ENCODE data around the gene BLVRA.
"Not testable (repeated sequence)": the region's sequence is repeated elsewhere in the genome, so short reads cannot be mapped to it uniquely, and the experiment has no call there.

BLVRA gene, protein sequence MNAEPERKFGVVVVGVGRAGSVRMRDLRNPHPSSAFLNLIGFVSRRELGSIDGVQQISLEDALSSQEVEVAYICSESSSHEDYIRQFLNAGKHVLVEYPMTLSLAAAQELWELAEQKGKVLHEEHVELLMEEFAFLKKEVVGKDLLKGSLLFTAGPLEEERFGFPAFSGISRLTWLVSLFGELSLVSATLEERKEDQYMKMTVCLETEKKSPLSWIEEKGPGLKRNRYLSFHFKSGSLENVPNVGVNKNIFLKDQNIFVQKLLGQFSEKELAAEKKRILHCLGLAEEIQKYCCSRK
- total RNA-seq: 16.7 to 22.1 reads per million in 2 experiments

DNA sequence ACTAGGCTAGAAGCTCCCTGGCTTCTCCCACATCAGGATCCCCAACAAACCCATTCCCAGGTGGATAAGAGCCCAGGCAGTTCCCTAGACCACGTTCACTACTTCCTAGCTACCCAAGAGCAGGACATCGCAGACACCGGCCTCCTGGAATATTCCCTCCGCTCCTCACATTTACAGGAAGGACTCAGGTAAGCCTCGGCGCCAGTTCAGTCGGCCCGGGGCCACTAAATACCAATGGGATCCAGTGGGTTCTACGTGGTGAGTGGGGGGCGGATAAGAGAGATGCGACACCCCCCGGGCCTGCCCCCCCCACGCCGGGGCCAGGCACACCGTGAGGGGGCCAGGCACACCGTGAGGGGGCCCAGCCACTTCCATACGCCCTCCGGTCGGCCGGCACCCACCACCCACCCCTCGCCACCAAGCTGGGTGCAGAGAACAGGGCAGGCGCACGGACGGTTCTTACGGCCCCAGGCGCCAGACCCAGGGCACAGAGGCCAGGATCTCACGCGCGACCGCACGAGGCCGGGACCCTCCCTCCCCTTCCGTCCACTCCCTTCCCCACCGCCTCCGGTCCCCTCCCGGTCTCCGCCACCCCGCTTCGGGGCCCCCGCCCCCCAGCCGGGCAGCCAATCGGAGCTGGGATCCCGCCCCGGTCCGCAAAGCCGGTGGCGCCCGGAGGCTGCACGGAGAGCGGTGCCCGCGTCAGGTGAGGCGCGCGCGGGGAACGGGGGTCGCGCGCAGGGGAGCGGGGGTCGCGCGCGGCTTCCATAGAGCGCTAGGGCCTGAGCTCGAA, at the start of gene BLVRA:
Gene BLVRA (plus strand): TSS at position 652 of the 793 bp plus-strand sequence. CDS start 12,479 bp downstream, outside the sequence.
- peak; percentile 55 for DNase-seq (ENCODE audit: low read depth)

DNA sequence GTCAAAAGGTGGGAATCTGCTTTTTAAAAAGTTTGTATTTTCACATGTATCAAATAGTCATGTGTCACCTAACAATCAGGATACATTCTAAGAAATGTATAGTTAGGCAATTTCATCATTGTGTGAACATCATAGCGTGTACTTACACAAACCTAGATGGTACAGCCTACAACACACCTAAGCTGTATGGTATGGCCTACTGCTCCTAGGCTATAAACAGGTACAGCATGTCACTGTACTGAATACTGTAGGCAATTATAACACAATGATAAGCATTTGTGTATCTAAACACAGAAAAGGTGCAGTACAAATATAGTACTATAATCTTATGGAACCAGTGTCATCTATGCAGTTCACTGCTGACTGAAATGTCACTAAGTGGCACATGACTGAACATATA, 47.0 kb upstream of the BLVRA start:
- DNase-seq (ENCODE audit: low read depth): no peak

DNA sequence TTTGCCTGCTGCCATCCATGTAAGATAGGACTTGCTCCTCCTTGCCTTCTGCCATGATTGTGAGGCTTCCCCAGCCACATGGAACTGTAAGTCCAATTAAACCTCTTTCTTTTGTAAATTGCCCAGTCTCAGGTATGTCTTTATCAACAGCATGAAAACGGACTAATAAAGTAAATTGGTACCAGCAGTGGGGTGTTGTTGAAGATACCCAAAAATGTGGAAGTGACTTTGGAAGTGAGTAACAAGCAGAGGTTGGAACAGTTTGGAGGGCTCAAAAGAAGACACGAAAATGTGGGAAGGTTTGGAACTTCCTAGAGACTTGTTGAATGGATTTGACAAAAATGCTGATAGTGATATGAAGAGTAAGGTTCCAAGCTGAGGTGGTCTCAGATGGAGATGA, 42.5 kb upstream of the BLVRA start:
- DNase-seq (ENCODE audit: low read depth): not testable (repeated sequence)

DNA sequence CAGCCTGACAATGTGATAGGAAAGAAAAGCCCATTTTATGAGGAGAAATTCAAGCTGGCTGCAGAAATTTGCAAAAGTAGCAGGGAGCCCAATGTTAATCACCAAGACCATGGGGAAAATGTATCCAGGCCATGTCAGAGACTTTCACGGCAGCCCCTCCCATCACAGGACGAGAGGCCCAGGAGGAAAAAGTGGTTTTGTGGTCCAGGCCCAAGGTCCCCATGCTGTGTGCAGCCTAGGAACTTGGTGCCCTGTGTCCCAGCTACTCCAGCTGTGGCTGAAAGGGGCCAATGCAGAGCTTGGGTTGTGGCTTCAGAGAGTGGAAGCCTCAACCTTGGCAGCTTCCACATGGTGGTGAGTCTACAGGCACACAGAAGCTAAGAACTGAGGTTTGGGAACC, 41.9 kb upstream of the BLVRA start:
- DNase-seq (ENCODE audit: low read depth): no peak

DNA sequence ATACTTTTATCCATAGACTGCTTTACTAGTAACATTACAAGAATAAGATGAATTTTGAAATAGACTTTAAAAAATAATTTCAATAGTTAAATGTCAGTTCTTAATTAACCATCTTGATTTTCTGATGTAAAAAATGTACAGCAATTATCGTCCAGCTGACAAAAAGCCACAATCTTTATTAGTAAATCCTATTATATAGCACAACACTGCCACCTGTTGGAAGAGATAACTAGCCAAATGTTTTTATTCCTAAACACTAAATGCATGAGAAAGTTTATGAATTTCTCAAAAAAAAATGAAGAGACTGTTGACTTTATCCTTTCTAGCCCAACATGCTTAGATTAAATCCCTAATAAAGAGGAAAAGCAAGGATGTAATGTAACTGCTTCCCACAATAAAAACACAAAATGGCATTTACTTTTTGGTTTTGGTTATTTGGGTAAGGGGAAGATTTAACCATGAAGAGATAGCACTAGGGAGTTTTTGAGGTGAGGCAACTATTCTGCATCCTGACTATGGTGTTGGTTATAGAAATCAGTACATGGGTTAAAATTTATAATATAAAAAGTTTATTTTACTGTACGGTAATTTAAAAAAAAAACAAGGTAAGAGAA, 37.2 kb upstream of the BLVRA start:
- DNase-seq (ENCODE audit: low read depth): no peak

DNA sequence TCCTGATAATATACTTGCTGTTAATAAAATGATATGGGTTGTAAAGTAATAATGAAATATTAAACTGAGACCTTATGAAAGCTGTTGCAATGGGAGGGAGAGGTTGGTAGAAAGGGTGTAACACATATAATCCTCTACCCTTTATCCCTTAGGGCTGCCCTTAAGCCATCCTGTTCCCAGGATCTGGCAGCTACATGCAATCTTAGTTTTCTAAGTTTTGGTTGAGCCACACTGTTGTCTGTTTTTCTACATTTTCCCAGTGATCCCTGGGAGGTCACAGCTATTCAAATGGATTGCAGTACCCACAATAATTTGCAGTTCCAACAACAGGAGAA, 35.5 kb upstream of the BLVRA start:
- no peak for DNase-seq (ENCODE audit: low read depth)

DNA sequence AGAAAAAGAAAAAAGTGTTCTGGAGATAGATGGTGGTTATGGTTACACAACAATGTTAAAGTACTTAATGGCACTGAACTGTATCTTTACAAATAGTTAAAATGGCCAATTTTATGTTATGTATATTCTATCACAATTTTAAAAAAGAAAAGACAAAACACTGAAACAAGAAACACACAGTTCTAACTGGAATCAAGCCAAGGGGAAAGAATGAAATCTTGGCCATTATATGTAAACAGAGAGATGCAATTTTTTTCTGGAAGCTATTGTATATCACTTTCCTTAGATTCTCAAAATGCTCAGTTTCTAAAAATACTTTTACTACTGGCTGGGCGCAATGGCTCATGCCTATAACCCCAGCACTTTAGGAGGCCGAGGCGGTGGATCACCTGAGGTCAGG, 33.2 kb upstream of the BLVRA start:
- DNase-seq (ENCODE audit: low read depth): no peak

DNA sequence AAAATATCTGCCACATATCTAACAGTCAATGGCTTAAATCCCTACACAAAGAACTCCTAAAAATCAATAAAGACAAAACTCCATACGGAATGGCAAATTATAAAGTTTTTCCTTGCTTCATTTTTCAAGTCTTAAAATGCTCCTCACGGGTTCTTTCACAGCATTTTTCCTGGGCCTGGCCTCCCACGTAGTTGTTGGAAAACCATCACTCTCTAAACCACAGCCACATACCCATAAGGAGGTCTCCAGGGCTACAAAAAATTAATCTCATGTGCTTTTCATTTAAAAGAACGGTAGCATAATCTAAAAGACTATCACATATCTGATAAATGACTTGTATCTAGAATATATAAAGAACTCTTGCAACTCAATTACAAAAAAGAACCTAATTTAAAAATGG, 32.0 kb upstream of the BLVRA start:
- DNase-seq (ENCODE audit: low read depth): no peak

DNA sequence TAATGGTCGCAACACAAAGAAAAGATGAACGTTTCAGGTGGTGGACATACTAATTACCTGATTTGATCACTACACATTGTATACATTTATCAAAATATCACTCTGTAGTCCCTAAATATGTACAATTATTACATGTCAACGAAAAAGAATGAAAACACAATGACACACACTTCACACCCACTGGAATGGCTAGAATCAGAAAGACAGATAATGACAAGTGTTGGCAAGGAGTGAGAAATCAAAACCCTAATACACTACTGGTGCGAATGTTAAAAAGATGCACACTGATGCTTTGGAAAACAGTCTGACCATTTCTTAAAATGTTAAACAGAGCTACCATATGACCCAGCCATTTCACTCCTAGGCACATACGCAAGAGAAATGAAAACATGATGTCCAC, 31.5 kb upstream of the BLVRA start:
- no peak for DNase-seq (ENCODE audit: low read depth)

DNA sequence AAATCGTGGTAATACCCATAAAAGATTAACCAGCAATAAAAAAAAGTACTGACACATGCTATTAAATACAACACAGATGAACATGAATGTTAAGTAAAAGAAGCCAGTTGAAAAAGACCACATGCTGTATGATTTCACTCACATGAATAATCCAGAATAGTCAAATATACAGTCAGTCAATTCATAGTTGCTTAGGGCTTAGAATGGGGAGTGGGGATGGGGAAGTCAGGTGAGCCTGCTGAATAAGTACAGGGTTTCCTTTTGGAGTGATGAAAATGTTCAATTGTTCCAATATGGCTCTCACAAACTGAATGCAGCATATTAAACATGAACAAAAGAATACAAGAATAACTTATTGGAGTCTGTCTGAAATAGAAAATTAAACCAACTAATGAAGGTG, 31.0 kb upstream of the BLVRA start:
- no peak for DNase-seq (ENCODE audit: low read depth)

DNA sequence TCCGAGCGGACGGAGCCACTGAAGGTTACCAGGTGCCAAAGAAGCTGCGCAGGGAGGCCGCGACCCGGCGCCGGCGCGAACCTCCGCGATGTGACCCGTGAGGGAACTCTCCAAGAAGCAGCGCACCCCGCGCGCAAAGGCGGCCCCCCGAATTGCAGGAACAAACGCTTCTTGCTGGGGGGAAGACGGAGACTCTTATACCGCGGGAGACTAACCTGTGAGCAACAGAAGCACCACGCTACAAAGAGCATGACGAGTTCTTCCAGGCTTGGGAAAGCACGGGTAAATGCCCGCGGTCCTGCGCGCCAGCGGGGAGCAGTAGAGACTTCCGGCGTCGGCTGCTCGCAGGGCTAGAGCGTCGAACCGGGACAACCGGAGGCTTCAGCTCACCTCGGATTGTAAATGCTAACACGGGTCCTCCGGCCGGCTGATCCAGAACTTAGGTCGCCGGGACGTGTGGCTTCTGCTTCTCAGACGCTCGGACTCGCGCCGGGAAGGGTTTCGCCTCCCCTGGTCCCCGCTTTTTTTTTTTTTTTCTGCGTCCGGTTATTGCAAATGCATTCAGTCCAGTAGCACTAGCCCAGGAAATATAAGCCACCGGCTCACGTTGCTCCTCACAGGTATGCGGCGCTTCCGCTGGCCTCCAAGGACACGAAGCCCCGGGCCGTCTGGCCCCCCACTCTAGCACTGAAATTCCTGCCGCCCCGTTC, 29.1 kb upstream of the BLVRA start, which contains the start of gene COA1:
Gene COA1 (minus strand): TSS at position 310 of the 710 bp plus-strand sequence. CDS start 80,909 bp downstream, outside the sequence.
- peak; percentile 69 for DNase-seq (ENCODE audit: low read depth)

DNA sequence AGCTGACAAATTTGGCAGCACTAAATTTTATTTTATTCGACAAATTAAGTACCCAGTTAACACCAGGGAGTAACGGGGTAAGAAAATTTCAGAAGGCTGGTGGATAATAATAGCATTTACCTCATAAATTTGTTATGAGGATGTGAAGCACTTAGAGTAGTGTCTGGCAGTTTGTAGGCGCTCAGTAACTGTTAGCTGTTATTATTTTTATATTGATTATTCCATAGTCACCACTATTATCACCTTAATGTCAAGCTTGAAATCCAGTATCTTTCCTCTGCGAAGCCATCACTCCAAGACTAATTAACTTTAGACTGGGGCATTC, 28.6 kb upstream of the BLVRA start:
- DNase-seq (ENCODE audit: low read depth): no peak

DNA sequence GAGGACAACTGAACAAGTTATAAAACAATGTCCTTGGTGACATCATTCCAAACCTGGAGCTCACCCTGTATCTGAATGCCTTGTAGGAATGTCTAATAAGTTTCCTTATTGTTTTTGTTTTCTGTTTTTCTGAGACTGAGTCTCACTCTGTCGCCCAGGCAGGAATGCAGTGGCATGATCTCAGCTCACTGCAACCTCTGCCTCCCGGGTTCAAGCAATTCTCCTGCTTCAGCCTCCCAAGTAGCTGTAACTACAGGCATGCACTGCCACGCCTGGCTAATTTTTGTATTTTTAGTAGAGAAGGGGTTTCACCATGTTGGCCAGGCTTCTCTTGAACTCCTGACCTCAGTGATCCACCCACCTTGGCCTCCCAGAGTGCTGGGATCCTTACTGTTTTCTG, 27.0 kb upstream of the BLVRA start:
- DNase-seq (ENCODE audit: low read depth): not testable (repeated sequence)

DNA sequence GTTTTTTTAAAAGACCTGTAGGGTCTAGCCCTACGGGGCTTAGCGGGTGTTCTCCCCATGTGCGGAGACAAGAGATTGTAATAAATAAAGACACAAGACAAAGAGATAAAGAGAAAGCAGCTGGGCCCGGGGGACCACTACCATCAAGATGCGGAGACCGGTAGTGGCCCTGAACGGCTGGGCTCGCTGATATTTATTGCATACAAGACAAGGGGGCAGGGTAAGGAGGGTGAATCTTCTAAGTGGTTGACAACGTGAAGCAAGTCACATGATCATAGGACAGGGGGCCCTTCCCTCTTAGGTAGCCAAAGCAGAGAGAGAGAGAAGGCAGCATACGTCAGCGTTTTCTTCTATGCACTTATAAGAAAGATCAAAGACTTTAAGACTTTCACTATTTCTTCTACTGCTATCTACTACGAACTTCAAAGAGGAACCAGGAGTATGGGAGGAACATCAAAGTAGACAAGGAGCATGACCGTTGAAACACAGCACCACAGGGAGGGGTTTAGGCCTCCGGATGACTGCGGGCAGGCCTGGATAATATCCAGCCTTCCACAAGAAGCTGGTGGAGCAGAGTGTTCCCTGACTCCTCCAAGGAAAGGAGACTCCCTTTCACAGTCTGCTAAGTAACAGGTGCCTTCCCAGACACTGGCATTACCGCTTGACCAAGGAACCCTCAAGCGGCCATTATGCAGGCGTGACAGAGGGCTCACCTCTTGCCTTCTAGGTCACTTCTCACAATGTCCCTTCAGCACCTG, 23.7 kb upstream of the BLVRA start:
- DNase-seq (ENCODE audit: low read depth): not testable (repeated sequence)

DNA sequence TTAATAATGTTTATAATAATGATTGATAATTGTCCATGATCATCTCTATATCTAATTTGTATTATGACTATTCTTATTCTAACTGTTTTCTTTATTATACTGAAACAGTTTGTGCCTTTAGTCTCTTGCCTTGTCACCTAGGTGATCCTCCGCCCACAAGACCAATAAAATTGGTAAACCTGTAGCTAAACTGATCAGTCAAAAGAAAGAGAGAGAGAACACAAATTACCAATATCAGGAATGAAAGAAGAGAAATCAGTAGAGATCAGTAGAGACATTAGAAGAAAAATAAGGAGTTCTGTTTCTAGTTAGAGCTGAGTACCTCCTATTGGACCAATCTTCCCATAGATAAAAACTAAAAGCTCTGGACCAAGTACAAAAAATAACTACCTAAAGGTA, 23.1 kb upstream of the BLVRA start:
- no peak for DNase-seq (ENCODE audit: low read depth)

DNA sequence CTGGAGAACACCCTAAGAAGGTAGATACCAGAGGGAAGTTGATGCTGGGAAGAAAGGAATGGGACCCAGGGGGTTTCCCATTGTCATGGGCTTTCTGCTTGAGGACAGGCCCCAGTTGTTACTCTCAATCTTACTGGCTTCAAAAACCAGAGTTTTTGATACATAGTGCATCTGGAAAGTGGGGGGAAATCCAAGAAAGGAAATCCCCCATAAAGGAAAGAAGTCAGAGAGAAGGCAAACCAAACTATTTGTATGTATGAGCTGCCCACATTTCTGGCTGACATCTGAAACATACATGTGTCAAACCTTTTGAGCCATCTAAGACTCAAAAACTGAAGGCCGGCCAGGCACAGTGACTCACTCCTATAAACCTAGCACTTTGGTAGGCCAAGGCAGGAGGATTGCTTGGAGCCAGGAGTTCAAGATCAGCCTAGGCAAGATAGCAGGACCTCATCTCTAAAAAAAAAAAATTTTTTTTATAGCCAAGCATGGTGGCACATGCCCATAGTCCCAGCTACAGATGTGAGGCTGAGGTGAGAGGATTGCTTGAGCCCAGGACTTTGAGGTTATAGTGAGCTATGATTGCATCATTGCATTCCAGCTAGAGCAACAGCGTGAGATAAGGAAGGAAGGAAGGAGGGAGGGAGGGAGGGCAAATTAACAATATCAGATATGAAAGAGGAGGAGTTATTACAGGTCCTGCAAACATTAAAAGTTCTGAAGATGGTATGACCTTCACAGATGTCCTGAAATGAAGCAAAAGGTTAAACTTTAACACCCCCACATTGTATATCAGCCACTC, 22.5 kb upstream of the BLVRA start:
- DNase-seq (ENCODE audit: low read depth): no peak

DNA sequence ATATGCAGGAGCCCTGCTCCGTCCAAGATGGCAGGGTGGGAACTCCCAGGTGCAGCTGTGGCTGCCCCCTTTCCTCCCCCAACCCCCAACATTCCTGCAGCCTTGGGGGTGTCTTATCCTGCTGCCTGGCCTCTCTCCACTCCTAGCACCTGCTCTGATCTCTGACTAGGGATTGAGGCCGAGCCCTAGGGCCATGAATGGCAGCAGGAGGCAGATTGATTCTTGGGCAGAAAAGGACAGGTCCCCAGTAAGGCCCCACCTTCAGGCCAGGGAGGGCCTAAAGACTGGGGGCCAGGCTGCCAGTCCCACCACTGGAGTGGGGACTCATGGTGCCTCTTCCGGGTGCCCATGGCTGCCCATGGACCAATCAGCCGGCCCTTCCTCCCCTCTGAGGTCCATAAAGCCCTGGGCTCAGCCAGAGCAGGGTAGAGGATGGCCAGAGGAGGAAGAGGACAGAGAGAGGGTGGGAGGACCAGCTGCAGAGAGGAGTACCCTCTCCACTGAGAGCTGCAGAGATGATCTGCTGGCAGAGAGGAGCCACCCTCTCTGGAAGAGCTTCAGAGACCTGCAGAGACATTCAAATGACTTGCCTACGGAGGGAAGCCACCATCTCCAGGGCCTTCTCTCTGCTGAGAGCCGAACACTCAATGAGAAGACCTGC, 20.9 kb upstream of the BLVRA start:
- DNase-seq (ENCODE audit: low read depth): no peak

DNA sequence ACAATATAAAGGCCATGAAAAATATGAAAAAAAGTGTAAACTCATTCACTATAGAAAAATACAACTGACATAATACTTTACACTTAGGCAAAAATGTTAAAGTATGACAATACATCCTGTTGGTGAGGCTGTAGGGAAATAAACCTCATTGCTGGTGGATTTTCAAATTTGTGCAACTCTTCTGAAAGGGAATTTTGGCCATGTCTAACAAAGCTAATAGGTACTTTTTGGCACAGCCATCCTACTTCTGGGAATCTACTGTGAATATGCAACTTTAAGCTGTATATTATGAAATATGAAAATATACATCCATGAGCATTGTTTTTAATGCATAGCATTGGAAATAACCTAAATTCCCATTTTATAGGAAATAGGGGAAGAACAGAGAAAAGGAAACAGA, 15.8 kb upstream of the BLVRA start:
- DNase-seq (ENCODE audit: low read depth): no peak

DNA sequence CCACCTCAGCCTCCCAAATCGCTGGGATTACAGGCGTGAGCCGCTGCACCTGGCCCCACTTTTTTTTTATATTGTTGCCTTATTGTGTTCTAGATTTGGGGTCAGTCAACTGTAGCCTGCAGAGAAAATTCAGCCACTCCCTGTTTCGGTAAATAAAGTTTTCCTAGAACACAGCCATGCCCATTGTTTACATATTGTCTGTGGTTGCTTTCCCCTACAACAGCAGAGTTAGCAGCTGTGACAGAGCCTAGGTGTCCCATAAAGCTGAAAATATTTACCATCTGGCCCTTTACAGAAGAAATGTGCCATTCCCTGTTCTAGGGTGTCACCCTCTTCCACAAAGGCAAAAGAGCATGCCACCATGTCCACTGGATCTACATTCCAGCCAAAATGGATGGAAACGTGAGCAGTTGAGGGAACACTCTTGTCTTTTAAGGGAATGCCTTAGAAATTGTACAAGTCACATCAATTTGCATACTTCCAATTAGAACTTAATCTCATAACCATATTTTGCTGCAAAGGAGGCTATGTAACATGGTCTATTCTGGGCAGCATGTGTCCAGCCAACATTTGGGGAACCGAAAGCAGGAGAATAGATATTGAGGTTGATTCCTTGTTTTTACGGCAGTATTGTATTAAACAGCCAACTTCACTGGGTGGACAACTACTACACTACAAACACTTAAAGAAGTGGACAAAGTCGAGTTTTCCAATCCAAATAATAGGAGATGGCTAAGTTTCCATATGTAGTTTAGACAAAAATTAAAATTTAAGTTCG, 11.0 kb upstream of the BLVRA start:
- DNase-seq (ENCODE audit: low read depth): no peak
